ENCODE results near the gene DRP2. TPM values are rescaled to one million over a fixed set of nuclear protein-coding genes. Genes with fewer than 3 reads are reported as not detected.
"Not testable (repeated sequence)": the region's sequence is repeated elsewhere in the genome, so short reads cannot be mapped to it uniquely, and the experiment has no call there.

The DRP2 gene
- total RNA-seq, 1 experiment from 2014 or later = 0.08 TPM

GRCh38 chrX:101230636-101231035 lies 11.1 kb downstream of the DRP2 start:
- in situ Hi-C loops (cut with HindIII; ENCODE audit: low pct_unique_long_range_greater_than_20kb, low sequenced_read_pairs) = no loop called here
- DNase-seq (ENCODE audit: low read depth, low spot score) = no peak

GRCh38 chrX:101231080-101231479 lies 11.5 kb downstream of the DRP2 start:
- DNase-seq (ENCODE audit: low read depth, low spot score) = no peak
- in situ Hi-C loops (cut with HindIII; ENCODE audit: low pct_unique_long_range_greater_than_20kb, low sequenced_read_pairs) = no loop called here

- in situ Hi-C loops (cut with HindIII; ENCODE audit: low pct_unique_long_range_greater_than_20kb, low sequenced_read_pairs) = no loop called here
- no peak for DNase-seq (ENCODE audit: low read depth, low spot score)
Measured at GRCh38 chrX:101232316-101232715, 12.7 kb downstream of the DRP2 start.

GRCh38 chrX:101237041-101237440 lies 17.5 kb downstream of the DRP2 start:
- in situ Hi-C loops (cut with HindIII; ENCODE audit: low pct_unique_long_range_greater_than_20kb, low sequenced_read_pairs) = no loop called here

GRCh38 chrX:101241531-101241930 lies 21.9 kb downstream of the DRP2 start:
- no peak for DNase-seq (ENCODE audit: low read depth, low spot score)
- in situ Hi-C loops (cut with HindIII; ENCODE audit: low pct_unique_long_range_greater_than_20kb, low sequenced_read_pairs) = no loop called here

More at GRCh38 chrX:101237041-101237440, 17.5 kb downstream of the DRP2 start:
- no peak for DNase-seq (ENCODE audit: low read depth, low spot score)

GRCh38 chrX:101252634-101253033 lies 33.0 kb downstream of the DRP2 start:
- in situ Hi-C loops (cut with HindIII; ENCODE audit: low pct_unique_long_range_greater_than_20kb, low sequenced_read_pairs) = no loop called here
- DNase-seq (ENCODE audit: low read depth, low spot score) = no peak

- no peak for DNase-seq (ENCODE audit: low read depth, low spot score)
- in situ Hi-C loops (cut with HindIII; ENCODE audit: low pct_unique_long_range_greater_than_20kb, low sequenced_read_pairs) = no loop called here
Measured at GRCh38 chrX:101257448-101258258, 38.1 kb downstream of the DRP2 start.

- DNase-seq (ENCODE audit: low read depth, low spot score) = no peak
- in situ Hi-C loops (cut with HindIII; ENCODE audit: low pct_unique_long_range_greater_than_20kb, low sequenced_read_pairs) = no loop called here
Measured at GRCh38 chrX:101258259-101258581, 38.6 kb downstream of the DRP2 start.

GRCh38 chrX:101260435-101260834 lies 40.8 kb downstream of the DRP2 start:
- DNase-seq (ENCODE audit: low read depth, low spot score) = peak; percentile 68
- in situ Hi-C loops (cut with HindIII; ENCODE audit: low pct_unique_long_range_greater_than_20kb, low sequenced_read_pairs) = no loop called here

GRCh38 chrX:101262590-101262989 lies 43.0 kb downstream of the DRP2 start:
- no peak for DNase-seq (ENCODE audit: low read depth, low spot score)
- in situ Hi-C loops (cut with HindIII; ENCODE audit: low pct_unique_long_range_greater_than_20kb, low sequenced_read_pairs) = no loop called here

GRCh38 chrX:101263766-101264165 lies 44.2 kb downstream of the DRP2 start:
- no peak for DNase-seq (ENCODE audit: low read depth, low spot score)
- in situ Hi-C loops (cut with HindIII; ENCODE audit: low pct_unique_long_range_greater_than_20kb, low sequenced_read_pairs) = no loop called here

GRCh38 chrX:101265869-101266428 lies 46.4 kb downstream of the DRP2 start:
- in situ Hi-C loops (cut with HindIII; ENCODE audit: low pct_unique_long_range_greater_than_20kb, low sequenced_read_pairs) = no loop called here
- DNase-seq (ENCODE audit: low read depth, low spot score) = peak; percentile 80

GRCh38 chrX:101274198-101274597 lies 54.6 kb downstream of the DRP2 start:
- in situ Hi-C loops (cut with HindIII; ENCODE audit: low pct_unique_long_range_greater_than_20kb, low sequenced_read_pairs) = no loop called here
- DNase-seq (ENCODE audit: low read depth, low spot score) = no peak

GRCh38 chrX:101276238-101276637 lies 56.7 kb downstream of the DRP2 start:
- in situ Hi-C loops (cut with HindIII; ENCODE audit: low pct_unique_long_range_greater_than_20kb, low sequenced_read_pairs) = no loop called here
- no peak for DNase-seq (ENCODE audit: low read depth, low spot score)

- in situ Hi-C loops (cut with HindIII; ENCODE audit: low pct_unique_long_range_greater_than_20kb, low sequenced_read_pairs) = no loop called here
- DNase-seq (ENCODE audit: low read depth, low spot score) = peak; percentile 69
Measured at GRCh38 chrX:101287402-101287801, 67.8 kb downstream of the DRP2 start.

GRCh38 chrX:101290957-101291603 lies 71.5 kb downstream of the DRP2 start, which contains the start of gene TAF7L:
Gene TAF7L (minus strand): TSS chrX:101291334. CDS start chrX:101287543, 3,791 bp downstream.
- in situ Hi-C loops (cut with HindIII; ENCODE audit: low pct_unique_long_range_greater_than_20kb, low sequenced_read_pairs) = no loop called here
- DNase-seq (ENCODE audit: low read depth, low spot score) = no peak

- in situ Hi-C loops (cut with HindIII; ENCODE audit: low pct_unique_long_range_greater_than_20kb, low sequenced_read_pairs); DNase-seq (ENCODE audit: low read depth, low spot score): not testable (repeated sequence)
Measured at GRCh38 chrX:101295603-101296002, 76.0 kb downstream of the DRP2 start.

GRCh38 chrX:101303790-101304189 lies 84.2 kb downstream of the DRP2 start:
- in situ Hi-C loops (cut with HindIII; ENCODE audit: low pct_unique_long_range_greater_than_20kb, low sequenced_read_pairs) = no loop called here
- DNase-seq (ENCODE audit: low read depth, low spot score) = no peak

Measured in SK-MEL-5 (cell line).